Activated naive CD4-positive, alpha-beta T cell treated with anti-CD3 and anti-CD28 coated beads, Interleukin-2, amount 50 U/mL, for 72 hours (primary cell): ENCODE results near the gene MTFMT. TPM values are rescaled to one million over a fixed set of nuclear protein-coding genes. Genes with fewer than 3 reads are reported as not detected.
A peak's percentile ranks its signal among the peaks of the same experiment; 100 is the strongest.
"Not testable (repeated sequence)": the region's sequence is repeated elsewhere in the genome, so short reads cannot be mapped to it uniquely, and the experiment has no call there.

ENCODE experiments used
- ATAC-seq, 2 donors: fragments of 150-1000 bp; cut with Tn5 transposase; 2 replicates each; pipeline ENCODE4 v1.10.0; 2021; ENCODE audit warnings: mild to moderate bottlenecking in 2 of 2, moderate library complexity in 2 of 2
- DNase-seq, 2 donors: peaks; one replicate each; pipeline ENCODE4 v3.0.0; 2021 to 2022; ENCODE audit warnings: low spot score in 2 of 2
- H3K27ac Mint-ChIP-seq, 2 donors: one replicate each; pipeline ENCODE4 v1.8.0; 2022; ENCODE audit warnings: mild to moderate bottlenecking in 2 of 2, mixed read lengths in 2 of 2
- H3K36me3 Mint-ChIP-seq, 2 donors: one replicate each; pipeline ENCODE4 v1.8.0; 2022; ENCODE audit warnings: mixed read lengths in 2 of 2
- H3K9me3 Mint-ChIP-seq, 2 donors: one replicate each; pipeline ENCODE4 v1.8.0; 2022; ENCODE audit warnings: mixed read lengths in 2 of 2
- total RNA-seq, 2 donors: library from RNA; stranded (reverse); gene quantifications; one replicate each; pipeline ENCODE4 v1.2.3, GENCODE V29; 2022

The MTFMT gene
- total RNA-seq, 2 donors from 2014 or later: 15.7 to 17.3 TPM

- Mint-ChIP-seq H3K27ac (no peak overlapping the region), H3K9me3 (no peaks in the 10 kb centered on the region), H3K36me3 (no peaks in the 10 kb centered on the region)
- ATAC-seq (no peak), DNase-seq (no peak)
Observed at GRCh38 chr15:65050270-65050669, 20.8 kb upstream of the MTFMT start.

DNA sequence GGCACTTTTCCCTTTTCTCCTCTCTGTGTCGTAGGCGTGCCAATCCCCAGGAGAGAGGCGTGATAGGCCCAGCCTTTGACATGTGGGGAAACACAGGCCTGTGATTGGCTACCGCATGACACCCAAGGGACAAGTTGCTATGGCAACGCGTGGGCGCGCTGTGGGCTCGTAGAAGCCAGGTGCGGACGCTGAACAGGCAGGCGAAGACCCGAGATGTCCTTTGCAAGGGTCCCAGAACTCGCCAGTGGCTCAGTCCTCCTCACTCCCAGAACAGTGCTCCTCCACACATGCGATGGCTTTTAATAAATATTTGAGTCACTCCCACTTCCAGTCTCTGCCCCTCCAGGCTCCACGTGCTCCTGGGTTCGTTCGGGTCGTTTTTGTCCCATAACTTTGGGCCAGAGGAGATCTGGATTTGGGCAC, 20.0 kb upstream of the MTFMT start:
- peak; percentile 82 to 86 for DNase-seq

GRCh38 chr15:65048241-65048640, 18.8 kb upstream of the MTFMT start:
- DNase-seq: no peak

More for the DNA sequence above, 20.0 kb upstream of the MTFMT start:
- Mint-ChIP-seq H3K9me3 (no peaks in the 10 kb centered on the region), H3K27ac (no peak overlapping the region), H3K36me3 (no peaks in the 10 kb centered on the region)
- peak; percentile 98 to 99 for ATAC-seq

DNA sequence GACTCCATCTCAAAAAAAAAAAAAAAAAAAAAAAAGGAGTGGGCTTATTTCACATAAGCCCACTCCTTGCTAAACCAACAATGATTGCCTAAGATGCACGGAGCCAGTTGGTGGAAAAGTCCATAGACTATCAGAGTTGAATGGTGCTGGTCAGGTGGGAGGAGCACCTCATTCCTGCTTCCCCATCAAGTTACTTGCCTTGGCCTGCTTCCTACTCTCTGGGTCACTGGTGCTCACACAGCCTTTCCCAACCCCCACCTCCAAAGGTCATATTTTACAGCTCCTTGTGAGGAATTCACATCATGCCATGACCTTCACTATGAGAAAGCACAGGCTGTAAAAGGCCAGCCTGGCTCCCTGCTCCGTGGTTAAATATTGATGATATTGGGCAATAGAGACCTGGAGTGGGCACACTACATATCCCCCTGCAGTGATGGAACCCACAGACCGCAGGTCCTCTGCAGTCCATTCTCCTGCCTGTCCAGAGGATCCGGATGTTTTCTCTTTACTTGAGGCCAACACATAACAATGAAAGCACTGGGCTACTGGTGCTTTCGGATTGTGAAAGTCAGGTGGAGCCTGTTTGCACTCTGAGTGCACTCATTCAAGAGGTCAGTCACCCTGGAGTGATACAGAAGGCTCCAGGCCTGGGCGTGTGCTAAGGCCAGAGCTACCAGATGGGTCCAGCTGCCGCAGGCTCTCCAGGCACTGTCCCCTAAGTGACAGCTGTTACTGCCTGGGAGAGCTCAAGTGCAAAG, 15.5 kb upstream of the MTFMT start, which contains the start of gene SLC51B:
TSS of gene SLC51B (plus strand) at position 664 of the 758 bp plus-strand sequence. CDS start 4,618 bp downstream, outside the sequence.
- peak within 1 kb of the TSS in 1 of 2 donors; percentile 4 for H3K27ac Mint-ChIP-seq
- H3K9me3 Mint-ChIP-seq: no peaks in the 10 kb centered on the region
- ATAC-seq (no peak), DNase-seq (no peak)
- no peaks in the 10 kb centered on the region for H3K36me3 Mint-ChIP-seq

More at GRCh38 chr15:65048241-65048640, 18.8 kb upstream of the MTFMT start:
- ATAC-seq: no peak
- Mint-ChIP-seq H3K36me3 (no peaks in the 10 kb centered on the region), H3K27ac (no peak overlapping the region), H3K9me3 (no peaks in the 10 kb centered on the region)

DNA sequence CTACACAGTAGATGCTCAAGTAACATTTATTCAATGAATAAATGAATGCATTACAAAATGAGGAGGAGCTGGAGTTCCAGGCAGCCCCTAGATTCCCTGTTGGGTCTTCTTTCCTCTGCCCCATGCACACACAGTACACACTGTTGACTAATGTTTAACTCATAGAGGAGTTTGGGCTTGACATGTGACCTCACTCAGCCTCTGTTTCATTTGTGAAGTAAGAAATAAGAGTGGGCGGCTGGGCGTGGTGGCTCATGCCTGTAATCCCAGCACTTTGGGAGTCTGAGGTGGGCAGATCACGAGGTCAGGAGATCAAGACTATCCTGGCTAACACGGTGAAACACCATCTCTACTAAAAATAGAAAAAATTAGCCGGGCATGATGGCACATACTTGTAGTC, 14.8 kb upstream of the MTFMT start:
- DNase-seq, H3K36me3 Mint-ChIP-seq, H3K9me3 Mint-ChIP-seq: not testable (repeated sequence)
- H3K27ac Mint-ChIP-seq: peak overlapping the region in 1 of 2 donors; percentile 4
- ATAC-seq: peak; percentile 69 to 82

DNA sequence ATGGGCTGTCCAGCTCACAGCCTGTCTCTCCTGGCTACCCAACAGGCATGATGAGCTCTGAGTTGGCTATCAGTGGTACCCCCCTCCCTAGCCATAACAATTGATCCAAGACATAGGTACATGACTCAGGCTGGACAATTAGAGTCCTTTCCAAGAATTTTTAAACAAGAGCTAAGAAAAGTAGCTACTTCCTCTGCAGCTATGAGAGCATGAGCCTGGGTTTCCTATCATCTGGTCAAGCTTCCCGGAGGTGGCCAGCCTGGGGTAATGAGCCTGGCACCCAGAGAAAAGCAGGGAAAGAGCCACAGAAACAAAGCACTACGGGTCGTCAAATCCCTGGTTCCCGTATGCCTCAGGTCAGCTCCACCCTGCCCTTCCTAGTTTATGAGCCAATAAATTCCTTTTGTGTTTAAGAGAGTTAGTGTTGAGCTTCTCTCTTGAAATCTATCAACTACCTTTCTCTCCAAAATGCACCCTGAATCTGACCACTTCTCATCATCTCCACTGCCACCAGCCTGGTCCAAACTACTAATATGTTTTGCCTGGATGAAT, 13.4 kb upstream of the MTFMT start:
- Mint-ChIP-seq H3K36me3 (no peaks in the 10 kb centered on the region), H3K9me3 (no peaks in the 10 kb centered on the region), H3K27ac (peak overlapping the region in 1 of 2 donors; percentile 50)
- ATAC-seq (no peak), DNase-seq (no peak)

DNA sequence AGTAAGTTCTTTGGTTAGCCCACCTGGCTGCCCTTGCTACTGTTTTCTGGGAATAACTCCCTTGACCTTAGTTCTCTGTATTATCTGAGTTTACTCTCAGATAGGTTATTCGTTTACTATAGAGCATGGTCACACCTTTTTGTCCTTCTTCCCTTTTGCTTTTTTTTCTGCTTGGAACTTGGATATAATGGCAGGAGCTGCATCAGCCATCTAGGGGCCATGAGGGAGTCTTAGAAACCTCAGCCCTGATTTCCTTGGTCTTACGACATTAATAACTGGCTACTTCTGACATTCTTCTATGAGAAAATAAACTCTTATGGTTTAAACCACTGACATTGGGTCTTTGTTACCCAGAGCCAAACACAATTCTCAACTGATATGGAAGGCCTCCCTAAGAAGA, 12.3 kb upstream of the MTFMT start:
- no peak for ATAC-seq
- DNase-seq: no peak
- Mint-ChIP-seq H3K9me3 (no peaks in the 10 kb centered on the region), H3K36me3 (no peaks in the 10 kb centered on the region), H3K27ac (no peak overlapping the region)

DNA sequence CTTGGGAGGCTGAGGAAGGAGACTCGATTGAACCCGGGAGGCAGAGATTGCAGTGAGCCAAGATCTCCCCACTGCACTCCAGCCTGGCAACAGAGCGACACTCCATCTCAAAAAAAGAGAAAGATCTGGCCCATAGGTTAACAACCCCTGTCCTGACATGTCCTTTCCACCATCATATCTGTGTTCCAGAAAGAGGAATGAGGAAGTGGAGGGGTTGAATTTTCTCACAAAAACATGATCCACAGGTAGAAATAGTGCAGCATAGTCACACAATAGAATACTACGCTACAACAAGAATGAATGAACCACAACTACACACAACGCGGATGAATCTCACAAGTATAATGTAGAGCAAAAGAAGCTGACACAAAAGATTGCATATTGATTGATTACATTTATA, 11.0 kb upstream of the MTFMT start:
- DNase-seq (no peak), ATAC-seq (no peak)
- H3K27ac Mint-ChIP-seq: no peak overlapping the region
- no peaks in the 10 kb centered on the region for H3K36me3 Mint-ChIP-seq
- no peaks in the 10 kb centered on the region for H3K9me3 Mint-ChIP-seq

DNA sequence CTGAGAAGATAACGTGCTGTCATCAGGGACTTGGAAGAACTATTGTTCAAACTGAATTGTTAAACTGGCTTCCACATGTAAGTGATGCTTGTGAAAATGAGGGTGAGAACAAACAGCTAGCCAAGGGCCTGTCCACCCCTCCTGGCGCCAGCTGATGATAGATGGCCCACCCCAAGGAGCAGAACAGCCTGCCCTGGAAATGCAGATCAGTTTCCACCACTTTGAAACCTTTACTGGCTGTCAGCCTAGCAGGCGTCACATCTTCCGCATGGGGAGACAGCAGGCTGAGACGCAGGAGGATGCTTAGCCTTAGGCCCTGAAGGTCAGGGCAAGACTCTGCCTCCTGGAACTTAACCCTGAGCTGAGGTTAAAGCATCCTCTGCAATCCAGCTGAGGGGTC, 9.4 kb upstream of the MTFMT start:
- ATAC-seq: no peak
- Mint-ChIP-seq H3K27ac (no peak overlapping the region), H3K36me3 (no peaks in the 10 kb centered on the region), H3K9me3 (no peaks in the 10 kb centered on the region)
- no peak for DNase-seq

GRCh38 chr15:65038428-65038827, 9.0 kb upstream of the MTFMT start:
- no peak for ATAC-seq
- DNase-seq: no peak
- H3K9me3 Mint-ChIP-seq: no peaks in the 10 kb centered on the region
- H3K27ac Mint-ChIP-seq: no peak overlapping the region
- H3K36me3 Mint-ChIP-seq: no peaks in the 10 kb centered on the region

DNA sequence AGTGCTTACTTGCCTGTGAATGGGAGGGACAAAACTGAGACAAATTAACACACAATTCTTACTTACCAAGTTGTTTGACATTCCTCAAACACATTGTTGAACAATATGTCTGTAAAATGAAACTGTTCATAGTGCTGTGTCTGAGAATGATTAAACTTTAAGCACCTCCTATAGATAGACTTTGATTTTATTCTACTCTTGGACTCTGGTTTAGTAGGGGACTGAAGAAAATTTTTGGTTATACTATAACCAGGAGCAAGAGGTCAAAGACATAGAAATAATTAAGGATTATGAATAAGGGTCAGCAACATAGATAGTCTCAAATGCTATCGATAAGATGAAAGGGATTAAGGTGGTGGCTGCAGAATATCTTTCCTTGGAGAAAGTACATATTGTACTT, 7.9 kb upstream of the MTFMT start:
- DNase-seq (no peak), ATAC-seq (no peak)
- Mint-ChIP-seq H3K9me3 (no peaks in the 10 kb centered on the region), H3K36me3 (no peaks in the 10 kb centered on the region), H3K27ac (no peak overlapping the region)

- ATAC-seq (no peak), DNase-seq (no peak)
- H3K27ac Mint-ChIP-seq: no peak overlapping the region
- no peaks in the 10 kb centered on the region for H3K36me3 Mint-ChIP-seq
- H3K9me3 Mint-ChIP-seq: no peaks in the 10 kb centered on the region
Observed at GRCh38 chr15:65034719-65035118, 5.3 kb upstream of the MTFMT start.

GRCh38 chr15:65033659-65034269, 4.3 kb upstream of the MTFMT start:
- Mint-ChIP-seq H3K36me3 (no peaks in the 10 kb centered on the region), H3K27ac (no peak overlapping the region), H3K9me3 (no peaks in the 10 kb centered on the region)
- no peak for DNase-seq
- peak in 1 of 2 donors; percentile 36 for ATAC-seq

DNA sequence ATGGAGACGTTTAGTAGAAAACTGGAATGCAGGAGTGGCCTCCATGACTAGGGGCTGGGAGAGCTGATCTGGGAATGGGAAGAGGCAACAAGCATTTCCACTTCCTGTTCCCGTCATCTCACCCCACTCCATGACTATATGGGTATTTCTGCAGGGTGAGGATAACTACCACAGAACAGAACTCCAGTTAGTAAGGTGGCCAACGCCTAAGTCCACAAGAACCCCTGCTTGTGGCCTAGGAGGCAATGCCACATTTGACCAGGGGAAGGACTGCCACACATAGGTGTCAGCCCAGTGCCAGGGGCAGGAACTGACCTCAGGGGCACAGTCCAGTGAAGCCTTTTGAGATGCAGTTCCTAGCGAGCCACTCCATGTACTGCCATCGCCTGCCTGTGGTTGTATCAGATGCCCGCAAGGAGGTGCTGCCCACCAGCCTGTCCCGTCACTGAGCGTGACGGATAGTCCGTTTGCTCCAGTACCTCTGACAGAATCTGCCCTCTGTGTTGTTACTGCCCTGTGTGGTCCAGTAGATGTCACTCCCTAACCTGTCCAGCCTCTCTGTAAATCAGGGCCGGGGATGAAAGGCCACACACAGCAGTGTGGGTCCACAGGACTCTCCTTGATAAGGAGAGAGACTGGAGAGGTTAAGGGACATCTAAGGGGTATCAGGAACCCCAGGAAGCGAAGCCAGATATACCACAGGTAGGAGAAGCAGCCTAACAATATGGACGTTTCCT, 3.5 kb upstream of the MTFMT start:
- DNase-seq: peak in 1 of 2 donors; percentile 48

DNA sequence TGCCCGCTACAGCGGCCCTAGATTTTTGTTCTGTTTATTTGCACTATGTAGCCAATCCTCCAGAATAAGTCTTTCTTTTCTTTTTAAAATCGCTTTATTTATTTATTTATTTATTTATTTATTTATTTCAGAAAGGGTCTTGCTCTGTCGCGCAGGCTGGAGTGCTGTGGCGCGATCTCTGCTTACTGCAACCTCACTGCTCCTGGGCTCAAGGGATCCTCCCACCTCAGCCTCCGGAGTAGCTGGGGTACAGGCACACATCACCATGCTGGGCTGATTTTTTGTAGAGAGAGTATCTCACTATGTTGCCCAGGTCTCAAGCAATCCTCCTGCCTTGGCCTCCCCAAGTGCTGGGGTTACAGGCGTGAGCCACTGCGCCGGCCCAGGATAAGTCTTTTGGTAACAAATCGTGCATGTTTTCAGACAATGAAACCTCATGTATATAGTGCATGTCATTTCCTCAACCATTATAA, 333 bp upstream of the MTFMT start:
- ATAC-seq: peak in 1 of 2 donors; percentile 14
- Mint-ChIP-seq H3K36me3 (peaks cover 7 to 8% of the 10 kb centered on the region in 2 donors), H3K27ac (no peak overlapping the region), H3K9me3 (no peaks in the 10 kb centered on the region)
- no peak for DNase-seq

More for the DNA sequence above, 3.5 kb upstream of the MTFMT start:
- ATAC-seq: peak; percentile 35 to 66
- Mint-ChIP-seq H3K36me3 (peaks cover 6% of the 10 kb centered on the region in 2 donors), H3K9me3 (no peaks in the 10 kb centered on the region), H3K27ac (no peak overlapping the region)

DNA sequence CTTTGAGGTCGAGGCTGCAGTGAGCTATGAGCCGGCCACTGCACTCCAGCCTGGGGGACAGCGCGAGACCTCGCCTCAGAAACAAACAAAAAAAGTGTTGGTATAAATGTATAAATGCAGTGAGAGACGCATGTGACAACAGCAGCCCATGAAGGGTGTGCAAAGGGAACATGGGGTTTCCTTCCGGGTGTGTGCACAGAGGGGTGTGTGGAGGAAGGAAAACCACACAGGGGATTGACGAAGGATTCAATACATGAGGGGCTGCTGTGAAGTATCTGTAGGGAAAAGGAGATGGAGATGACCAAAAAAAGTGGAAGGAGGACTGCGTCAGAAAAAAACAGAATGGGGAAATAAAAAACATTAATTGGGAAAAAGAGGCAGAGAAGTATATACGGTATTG, 1.1 kb downstream of the MTFMT start:
- Mint-ChIP-seq H3K27ac (peak overlapping the region; percentile 76 to 94), H3K36me3 (peaks cover 7 to 12% of the 10 kb centered on the region in 2 donors), H3K9me3 (no peaks in the 10 kb centered on the region)
- ATAC-seq (no peak), DNase-seq (no peak)

GRCh38 chr15:65027593-65027992, 1.8 kb downstream of the MTFMT start:
- Mint-ChIP-seq H3K27ac (no peak overlapping the region), H3K9me3 (no peaks in the 10 kb centered on the region), H3K36me3 (peaks cover 7 to 12% of the 10 kb centered on the region in 2 donors)
- DNase-seq (no peak), ATAC-seq (no peak)
